Anterior cingulate cortex (tissue), 58 donors: ENCODE data around the gene HHIPL1.

Experiments
- DNase-seq, 58 donors: peaks; one replicate each; lab custom pipeline; 2025; lab: John Stamatoyannopoulos, UW

HHIPL1 gene

GRCh38 chr14:99609245-99610170, 35.4 kb upstream of the HHIPL1 start:
- DNase-seq: no peak

DNA sequence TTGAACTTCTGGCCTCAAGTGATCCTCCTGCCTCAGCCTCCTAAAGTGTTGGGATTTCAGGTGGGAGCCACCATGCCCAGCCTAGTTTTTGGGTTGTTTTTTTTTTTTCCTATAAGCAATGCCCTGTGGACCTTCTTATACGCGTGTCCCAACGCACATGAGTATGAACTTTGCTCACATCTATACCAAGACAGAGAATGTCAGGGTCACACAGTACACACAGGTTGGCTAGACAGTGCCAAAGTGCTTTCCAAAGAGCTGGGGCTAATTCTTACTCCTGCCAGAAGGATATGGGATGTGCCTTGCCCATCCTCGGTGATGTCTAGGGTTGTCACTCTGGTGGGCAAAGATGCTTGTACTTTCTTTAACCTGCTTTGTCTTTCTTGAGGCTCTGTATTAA, 33.3 kb upstream of the HHIPL1 start:
- DNase-seq: no peak

DNA sequence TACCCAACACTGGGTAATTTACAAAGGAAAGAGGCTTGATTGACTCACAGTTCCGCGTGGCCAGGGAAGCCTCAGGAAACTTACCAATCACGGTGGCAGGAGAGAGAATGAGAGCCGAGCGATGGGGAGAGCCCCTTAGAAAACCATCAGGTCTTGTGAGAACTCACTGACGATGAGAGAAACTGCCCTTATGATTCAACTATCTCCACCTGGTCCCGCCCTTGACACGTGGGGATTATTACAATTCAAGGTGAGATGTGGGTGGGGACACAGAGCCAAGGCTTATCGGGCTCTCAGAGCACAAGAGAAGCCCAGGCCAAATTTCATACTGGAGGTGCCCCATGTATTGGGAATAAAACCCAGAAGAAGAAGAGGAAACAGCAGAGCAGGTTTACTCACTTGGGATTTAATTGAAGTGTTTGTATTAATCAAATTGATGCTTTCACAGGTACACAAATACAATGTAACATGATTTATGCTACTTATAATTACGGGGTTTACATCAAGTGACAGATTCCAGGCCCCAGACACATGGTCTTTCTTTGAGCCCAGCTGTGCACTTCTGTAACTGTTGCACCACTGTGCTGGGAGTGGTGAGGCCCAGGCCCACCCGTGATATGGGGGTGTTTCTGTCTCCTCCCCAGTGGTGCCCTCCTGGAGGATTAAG, 32.7 kb upstream of the HHIPL1 start:
- DNase-seq: no peak

- no peak for DNase-seq
Observed at GRCh38 chr14:99612738-99613330, 32.1 kb upstream of the HHIPL1 start.

GRCh38 chr14:99615497-99616157, 29.3 kb upstream of the HHIPL1 start:
- peak in 4 of 58 donors; percentile 18 to 32 (median 26) for DNase-seq

DNA sequence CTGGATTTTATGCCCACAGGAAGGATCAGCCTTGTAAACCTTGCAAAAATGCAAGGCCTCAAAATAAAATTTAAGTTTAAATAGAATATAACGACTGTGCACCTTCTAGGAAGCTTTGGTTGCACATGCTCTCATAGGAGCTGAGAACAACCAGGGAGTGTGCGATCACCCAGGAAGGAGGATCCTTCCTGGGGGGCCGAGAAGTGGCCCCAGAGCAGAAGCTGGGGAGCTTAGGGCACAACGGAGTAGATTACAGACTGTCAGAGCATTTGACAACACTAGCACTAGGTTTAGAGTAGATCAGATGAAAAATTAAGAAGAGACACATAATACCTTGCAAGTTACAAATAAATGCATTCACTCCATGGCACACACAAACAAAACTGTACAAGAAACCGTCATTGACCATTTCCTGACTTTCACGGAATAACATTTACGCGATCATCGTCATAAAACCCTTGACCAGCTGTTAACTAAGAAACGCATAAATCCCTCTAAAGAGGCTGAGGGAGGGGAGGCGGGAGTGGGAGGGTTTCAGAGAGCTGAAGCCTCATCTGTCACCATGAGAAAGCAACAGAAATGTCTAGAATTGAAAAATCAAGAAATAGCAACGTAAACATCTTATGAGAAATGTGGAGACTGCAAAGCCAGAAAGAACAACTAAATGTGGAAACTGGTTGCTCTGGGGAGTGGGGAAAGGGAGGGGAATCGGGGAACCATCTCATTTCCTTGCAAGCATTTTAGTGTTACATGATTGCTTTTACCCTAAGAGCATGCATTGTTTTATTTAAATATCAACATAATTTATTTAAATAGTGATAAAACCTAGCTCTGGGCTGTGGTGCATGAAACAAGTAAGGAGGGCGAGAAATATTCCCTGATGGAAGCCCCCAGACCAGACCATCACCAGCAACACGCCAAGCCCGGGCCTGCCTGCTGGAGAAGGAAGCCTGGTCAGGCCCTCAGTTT, 27.8 kb upstream of the HHIPL1 start:
- no peak for DNase-seq

GRCh38 chr14:99619835-99620834, 24.8 kb upstream of the HHIPL1 start:
- DNase-seq: no peak

GRCh38 chr14:99621948-99622347, 23.0 kb upstream of the HHIPL1 start:
- DNase-seq: no peak

- DNase-seq: no peak
Observed at GRCh38 chr14:99624024-99624423, 20.9 kb upstream of the HHIPL1 start.

DNA sequence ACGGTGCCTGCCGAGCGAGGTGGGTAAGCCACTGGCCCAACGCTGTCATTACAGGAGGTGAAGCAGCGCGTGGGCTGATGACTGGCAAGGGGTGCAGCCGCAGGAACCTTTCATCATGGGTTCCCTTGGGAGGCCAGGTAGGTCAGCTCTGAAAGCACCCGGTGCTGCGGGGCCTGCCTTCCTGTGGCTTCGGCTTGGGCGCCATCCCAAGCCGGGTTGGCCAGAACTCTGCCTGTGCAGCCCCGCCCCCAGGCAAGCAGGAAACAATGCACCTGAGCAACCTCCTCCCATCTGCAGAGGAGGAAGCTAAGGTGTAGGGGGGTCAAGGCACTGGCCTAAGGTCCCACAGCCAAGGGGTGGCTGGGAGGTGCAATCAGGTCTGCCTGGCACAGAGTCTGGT, 20.0 kb upstream of the HHIPL1 start:
- DNase-seq: no peak

GRCh38 chr14:99625476-99625875, 19.5 kb upstream of the HHIPL1 start:
- DNase-seq: no peak

DNA sequence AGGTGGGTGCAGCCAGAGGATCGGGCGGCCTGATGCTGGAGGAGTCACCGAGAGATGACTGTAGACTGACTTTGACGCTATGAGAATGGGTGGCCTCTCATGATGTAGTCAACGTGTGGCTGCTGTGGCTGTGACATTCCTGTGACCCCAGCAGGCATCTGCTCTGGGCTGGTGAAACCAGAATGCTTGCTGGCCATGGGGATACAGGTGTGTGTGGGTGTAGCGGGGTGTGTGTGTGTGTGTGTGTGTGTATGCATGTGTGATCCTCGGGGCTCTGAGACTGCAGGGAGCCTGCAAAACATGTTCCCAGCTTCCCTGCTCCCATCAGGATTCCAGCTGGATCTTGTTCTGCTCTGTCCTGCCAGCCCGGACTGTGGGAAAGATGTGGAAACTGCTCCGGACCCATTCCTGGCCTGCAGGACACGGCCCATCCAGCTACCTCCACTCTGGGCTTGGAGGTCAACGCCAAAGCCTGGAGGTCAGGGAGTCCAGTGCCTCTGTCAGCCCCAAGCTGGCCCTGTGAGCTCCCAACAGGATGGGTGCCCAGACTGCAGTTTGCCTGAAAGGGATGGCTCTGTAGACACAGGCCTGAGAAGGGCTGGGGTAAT, 18.8 kb upstream of the HHIPL1 start:
- DNase-seq: no peak

DNA sequence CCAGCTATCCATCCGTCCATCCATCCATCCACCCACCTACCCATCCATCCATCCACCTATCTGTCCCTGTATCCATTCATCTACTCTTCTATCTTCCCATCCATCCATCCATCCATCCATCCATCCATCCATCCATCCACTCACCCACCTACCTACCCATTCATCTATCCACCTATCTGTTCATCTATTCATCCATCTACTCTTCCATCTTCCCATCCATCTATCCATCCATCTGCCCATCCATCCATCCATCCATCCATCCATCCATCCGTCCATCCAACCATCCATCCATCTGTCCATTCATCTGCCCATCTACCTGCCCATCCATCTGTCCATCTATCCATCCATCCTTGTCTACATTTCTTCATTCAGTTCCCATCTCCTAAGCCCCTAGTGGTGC, 17.8 kb upstream of the HHIPL1 start:
- DNase-seq: no peak

GRCh38 chr14:99627510-99628381, 17.2 kb upstream of the HHIPL1 start:
- no peak for DNase-seq

- DNase-seq: peak in 57 of 58 donors; percentile 11 to 90 (median 66)
Observed at GRCh38 chr14:99628887-99629618, 15.9 kb upstream of the HHIPL1 start.

DNA sequence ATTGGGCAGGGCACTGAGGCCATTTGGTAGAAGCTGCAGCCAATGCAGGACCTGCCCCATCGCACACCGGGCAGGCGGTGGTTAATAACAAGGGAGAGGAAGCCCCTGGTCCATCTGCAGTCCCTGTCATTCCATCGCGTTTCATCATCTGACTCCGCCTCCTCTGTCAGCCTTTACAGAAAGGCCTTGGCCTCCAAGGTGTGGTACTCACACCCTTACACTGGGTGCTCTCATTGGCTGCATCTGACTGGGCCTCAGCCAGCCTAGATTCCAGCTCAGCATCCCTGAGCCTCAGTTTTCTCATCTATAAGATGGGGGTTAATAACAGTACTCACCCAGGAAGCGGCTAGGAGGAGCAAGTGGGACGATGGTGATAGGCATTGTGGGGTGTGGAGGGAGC, 14.7 kb upstream of the HHIPL1 start:
- DNase-seq: no peak
